ENCODE measurements around the gene HNRNPDL.

The HNRNPDL gene

GRCh38 chr4:82434949-82435348, 4.7 kb upstream of the HNRNPDL start:
- in situ Hi-C loops (cut with MboI; ENCODE audit: low sequenced_read_pairs, unreplicated experiment) = no loop called here
- DNase-seq (ENCODE audit: low spot score) = no peak
- TF ChIP-seq, protein P1, sequence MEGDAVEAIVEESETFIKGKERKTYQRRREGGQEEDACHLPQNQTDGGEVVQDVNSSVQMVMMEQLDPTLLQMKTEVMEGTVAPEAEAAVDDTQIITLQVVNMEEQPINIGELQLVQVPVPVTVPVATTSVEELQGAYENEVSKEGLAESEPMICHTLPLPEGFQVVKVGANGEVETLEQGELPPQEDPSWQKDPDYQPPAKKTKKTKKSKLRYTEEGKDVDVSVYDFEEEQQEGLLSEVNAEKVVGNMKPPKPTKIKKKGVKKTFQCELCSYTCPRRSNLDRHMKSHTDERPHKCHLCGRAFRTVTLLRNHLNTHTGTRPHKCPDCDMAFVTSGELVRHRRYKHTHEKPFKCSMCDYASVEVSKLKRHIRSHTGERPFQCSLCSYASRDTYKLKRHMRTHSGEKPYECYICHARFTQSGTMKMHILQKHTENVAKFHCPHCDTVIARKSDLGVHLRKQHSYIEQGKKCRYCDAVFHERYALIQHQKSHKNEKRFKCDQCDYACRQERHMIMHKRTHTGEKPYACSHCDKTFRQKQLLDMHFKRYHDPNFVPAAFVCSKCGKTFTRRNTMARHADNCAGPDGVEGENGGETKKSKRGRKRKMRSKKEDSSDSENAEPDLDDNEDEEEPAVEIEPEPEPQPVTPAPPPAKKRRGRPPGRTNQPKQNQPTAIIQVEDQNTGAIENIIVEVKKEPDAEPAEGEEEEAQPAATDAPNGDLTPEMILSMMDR (IDR thresholded peaks at IDR 0.05; ENCODE audit: borderline replicate concordance, control extremely low read depth, extremely low read depth, insufficient read depth, missing control alignments) = no peak

- DNase-seq (ENCODE audit: low spot score) = no peak
- TF ChIP-seq, protein P1 (IDR thresholded peaks at IDR 0.05; ENCODE audit: borderline replicate concordance, control extremely low read depth, extremely low read depth, insufficient read depth, missing control alignments) = no peak
- in situ Hi-C loops (cut with MboI; ENCODE audit: low sequenced_read_pairs, unreplicated experiment) = no loop called here
Measured at GRCh38 chr4:82433791-82434190, 3.5 kb upstream of the HNRNPDL start.

DNA sequence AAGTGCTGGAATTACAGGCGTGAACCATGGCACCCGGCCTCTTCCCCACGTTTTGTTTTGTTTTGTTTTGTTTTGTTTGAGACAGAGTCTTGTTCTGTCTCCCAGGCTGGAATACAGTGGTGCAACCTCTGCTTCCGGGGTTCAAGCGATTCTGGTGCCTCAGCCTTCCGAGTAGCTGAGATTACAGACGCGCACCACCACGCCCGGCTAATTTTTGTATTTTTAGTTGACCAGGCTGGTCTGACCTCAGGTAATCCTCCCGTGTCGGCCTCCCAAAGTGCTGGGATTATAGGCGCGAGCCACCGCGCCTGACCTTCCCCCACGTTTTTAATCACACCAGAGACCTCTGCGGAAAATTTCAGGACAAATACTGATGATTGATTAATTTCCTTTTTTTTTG, 2.3 kb upstream of the HNRNPDL start:
- in situ Hi-C loops (cut with MboI; ENCODE audit: low sequenced_read_pairs, unreplicated experiment) = no loop called here
- TF ChIP-seq, protein P1 (IDR thresholded peaks at IDR 0.05; ENCODE audit: borderline replicate concordance, control extremely low read depth, extremely low read depth, insufficient read depth, missing control alignments) = no peak

GRCh38 chr4:82431831-82432230, 1.6 kb upstream of the HNRNPDL start:
- DNase-seq (ENCODE audit: low spot score) = no peak
- TF ChIP-seq, protein P1 (IDR thresholded peaks at IDR 0.05; ENCODE audit: borderline replicate concordance, control extremely low read depth, extremely low read depth, insufficient read depth, missing control alignments) = no peak
- in situ Hi-C loops (cut with MboI; ENCODE audit: low sequenced_read_pairs, unreplicated experiment) = no loop called here

More for the DNA sequence above, 2.3 kb upstream of the HNRNPDL start:
- DNase-seq (ENCODE audit: low spot score) = no peak

DNA sequence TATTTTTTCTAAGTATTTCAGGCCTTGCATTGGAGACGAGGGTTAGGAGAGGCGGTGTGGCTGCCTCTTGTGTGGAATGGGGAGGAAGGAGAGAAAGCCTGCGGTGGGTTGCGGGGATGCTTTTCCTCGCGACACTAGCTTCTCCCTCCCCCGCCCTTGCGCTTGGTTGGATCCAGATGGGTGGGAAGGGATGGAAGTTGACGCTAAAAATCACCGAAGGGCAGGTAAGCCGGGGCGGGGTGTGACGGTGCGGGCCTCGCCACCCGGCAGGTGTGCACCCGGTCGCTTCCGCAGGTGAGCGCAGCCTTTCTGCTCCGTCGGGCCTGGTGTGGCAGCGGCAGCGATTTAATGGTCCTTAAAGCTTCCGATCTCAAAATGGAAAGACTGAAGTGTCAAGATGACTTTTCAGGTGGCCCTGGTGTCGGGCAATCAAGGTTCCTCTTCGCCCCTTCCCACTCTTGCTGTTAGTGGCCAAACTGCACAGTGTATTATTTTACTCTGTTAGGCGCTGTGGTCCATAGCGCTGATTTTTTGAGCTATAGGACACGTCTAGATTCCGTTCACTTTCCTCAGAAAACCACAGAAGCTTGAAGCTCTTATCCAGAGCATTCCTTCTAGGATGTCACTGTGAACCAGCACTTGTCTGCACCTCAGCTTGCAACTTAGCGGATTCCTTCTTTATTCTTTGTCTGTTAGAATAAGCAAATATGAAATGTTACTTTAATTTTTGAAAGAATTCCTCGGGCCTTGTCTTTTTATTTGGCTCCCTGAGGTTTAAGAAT, 893 bp upstream of the HNRNPDL start:
- DNase-seq (ENCODE audit: low spot score) = peak; percentile 32
- TF ChIP-seq, protein P1 (IDR thresholded peaks at IDR 0.05; ENCODE audit: borderline replicate concordance, control extremely low read depth, extremely low read depth, insufficient read depth, missing control alignments) = no peak
- in situ Hi-C loops (cut with MboI; ENCODE audit: low sequenced_read_pairs, unreplicated experiment) = no loop called here

GRCh38 chr4:82429728-82430192, 502 bp downstream of the HNRNPDL start:
- TF ChIP-seq, protein P1 (IDR thresholded peaks at IDR 0.05; ENCODE audit: borderline replicate concordance, control extremely low read depth, extremely low read depth, insufficient read depth, missing control alignments) = no peak
- DNase-seq (ENCODE audit: low spot score) = no peak
- in situ Hi-C loops (cut with MboI; ENCODE audit: low sequenced_read_pairs, unreplicated experiment) = no loop called here

Data from GM13976 (cell line).